Muscle of arm (tissue), 12 donors: Measurements from ENCODE around the gene MCAT. TPM values are rescaled to one million over a fixed set of nuclear protein-coding genes. Genes with fewer than 3 reads are reported as not detected.
A peak's percentile ranks its signal among the peaks of the same experiment; 100 is the strongest.

Source experiments
- DNase-seq: peaks from one replicate; pipeline ENCODE4 v3.0.0-alpha.2; 2013
- polyA plus RNA-seq, 12 donors: library from polyadenylated mRNA; unstranded; fragments of 120-200 nt; gene quantifications; one replicate each; pipeline ENCODE4 v1.2.1, GENCODE V29; 2013; ENCODE audit not compliant: insufficient read length in 12 of 12

MCAT gene
- polyA plus RNA-seq, 12 donors = 8.1 to 17.7 (median 9.6) TPM; not detected in 1

DNA sequence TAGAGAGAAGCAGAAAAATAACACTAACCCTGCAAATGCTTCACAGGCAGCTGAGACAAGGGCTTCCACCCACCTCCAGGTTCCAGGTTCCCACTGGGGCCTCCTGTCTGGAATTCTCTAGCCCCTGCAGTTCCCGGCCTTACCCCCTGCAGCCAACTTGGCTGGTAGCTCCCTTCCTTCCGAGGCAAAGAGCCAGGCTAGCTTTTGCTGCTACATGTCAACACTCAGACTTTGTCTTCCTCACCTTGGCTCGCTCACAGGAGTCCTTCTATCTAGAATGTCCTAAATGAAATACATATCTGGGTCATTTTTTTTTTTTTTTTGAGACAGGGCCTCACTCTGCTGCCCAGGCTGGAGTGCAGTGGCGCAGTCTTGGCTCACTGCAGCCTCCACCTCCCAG is 44.1 kb downstream of the MCAT start:
- no peak for DNase-seq

DNA sequence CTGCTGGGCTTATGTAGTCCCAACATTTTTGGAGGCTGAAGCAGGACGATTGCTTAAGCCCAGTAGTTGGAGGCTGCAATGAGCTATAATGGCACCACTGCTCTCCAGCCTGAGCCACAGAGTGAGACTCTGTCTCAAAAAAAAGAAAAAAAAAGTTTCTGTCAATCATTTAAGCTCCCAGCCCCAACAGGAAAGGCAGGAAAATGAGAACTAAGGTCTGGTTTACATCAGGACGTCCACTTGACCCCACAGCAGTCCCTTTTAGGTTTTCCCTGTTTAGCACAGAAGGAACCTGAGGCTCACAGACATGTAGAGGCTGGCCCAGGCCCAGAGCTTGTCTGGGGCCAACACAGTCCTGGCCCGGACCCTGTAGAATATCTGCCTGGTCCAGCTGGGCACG is 44.8 kb downstream of the MCAT start:
- DNase-seq = no peak

DNA sequence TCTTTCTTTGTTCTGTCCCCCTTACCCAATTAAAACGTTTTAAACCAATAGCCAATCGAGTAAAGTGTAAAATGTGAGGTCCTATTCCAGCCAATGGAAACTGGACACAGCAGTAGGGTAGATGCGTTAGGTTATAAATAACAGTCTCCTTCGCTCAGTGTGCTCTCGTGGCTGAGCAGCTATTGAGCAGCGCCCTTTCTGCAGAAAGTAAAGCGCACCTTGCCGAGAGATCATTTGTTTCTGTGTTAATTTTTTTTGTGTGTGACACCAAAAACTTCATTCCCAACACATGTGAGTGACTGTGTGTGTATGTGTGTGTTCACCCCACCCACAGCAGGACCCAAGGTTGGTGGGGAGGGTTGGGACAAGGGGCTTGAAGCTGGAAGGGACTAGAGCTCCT is 46.8 kb downstream of the MCAT start:
- no peak for DNase-seq

GRCh38 chr22:43094551-43094950 is 48.6 kb downstream of the MCAT start:
- no peak for DNase-seq

- DNase-seq = no peak
Observed at GRCh38 chr22:43094085-43094484, 49.1 kb downstream of the MCAT start.

DNA sequence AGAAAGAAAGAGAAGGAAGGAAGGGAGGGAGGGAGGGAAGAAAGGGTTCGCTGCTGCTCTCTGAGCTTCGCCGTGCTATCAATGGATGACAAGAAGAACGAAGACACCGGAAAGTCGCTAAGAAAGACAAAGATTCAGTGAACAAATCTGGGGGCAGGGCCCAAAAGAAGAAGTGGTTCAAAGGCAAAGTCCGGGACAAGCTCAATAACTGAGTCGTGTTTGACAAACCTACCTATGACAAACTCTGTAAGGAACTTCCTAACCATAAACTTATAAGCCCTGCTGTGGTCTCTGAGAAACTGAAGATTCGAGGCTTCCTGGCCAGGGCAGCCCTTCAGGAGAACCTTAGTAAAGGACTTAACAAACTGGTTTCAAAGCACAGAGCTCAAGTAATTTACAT is 51.1 kb downstream of the MCAT start:
- no peak for DNase-seq

DNA sequence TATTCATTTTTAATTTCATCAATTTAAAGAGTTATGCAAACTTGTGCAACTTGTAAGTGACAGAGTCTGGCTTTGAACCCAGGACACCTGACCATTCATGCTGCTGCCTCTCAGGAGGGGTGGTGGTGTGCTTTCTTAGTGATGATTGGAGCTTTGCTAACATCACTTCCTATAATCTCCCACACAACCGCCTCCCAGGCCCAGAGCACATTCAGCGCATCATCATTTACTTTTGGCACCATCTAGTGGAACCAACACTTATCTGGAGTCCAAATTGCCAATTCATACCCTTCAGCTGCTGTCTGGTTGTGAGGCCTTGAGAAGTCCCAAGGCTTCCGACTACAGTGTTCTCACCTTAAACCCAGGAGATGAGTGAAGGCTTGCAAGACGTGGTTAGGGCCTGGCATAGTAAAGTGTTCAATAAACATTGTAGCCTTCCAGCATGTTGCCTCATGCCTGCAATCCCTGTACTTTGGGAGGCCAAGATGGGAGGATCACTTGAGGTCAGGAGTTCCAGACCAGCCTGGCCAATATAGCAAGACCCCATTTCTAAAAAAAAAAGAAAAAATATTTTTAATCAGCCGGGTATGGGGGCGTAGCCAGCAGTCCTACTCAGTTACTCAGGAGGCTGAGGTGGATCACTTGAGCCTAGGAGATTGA is 52.9 kb downstream of the MCAT start:
- peak; percentile 67 for DNase-seq

- DNase-seq = peak; percentile 85
Observed at GRCh38 chr22:43088984-43089717, 54.0 kb downstream of the MCAT start, which contains the start of gene TTLL1. Gene TTLL1 (minus strand): TSS chr22:43089391. CDS start chr22:43075586, 13,805 bp downstream.

GRCh38 chr22:43088627-43088983 is 54.6 kb downstream of the MCAT start:
- no peak for DNase-seq

DNA sequence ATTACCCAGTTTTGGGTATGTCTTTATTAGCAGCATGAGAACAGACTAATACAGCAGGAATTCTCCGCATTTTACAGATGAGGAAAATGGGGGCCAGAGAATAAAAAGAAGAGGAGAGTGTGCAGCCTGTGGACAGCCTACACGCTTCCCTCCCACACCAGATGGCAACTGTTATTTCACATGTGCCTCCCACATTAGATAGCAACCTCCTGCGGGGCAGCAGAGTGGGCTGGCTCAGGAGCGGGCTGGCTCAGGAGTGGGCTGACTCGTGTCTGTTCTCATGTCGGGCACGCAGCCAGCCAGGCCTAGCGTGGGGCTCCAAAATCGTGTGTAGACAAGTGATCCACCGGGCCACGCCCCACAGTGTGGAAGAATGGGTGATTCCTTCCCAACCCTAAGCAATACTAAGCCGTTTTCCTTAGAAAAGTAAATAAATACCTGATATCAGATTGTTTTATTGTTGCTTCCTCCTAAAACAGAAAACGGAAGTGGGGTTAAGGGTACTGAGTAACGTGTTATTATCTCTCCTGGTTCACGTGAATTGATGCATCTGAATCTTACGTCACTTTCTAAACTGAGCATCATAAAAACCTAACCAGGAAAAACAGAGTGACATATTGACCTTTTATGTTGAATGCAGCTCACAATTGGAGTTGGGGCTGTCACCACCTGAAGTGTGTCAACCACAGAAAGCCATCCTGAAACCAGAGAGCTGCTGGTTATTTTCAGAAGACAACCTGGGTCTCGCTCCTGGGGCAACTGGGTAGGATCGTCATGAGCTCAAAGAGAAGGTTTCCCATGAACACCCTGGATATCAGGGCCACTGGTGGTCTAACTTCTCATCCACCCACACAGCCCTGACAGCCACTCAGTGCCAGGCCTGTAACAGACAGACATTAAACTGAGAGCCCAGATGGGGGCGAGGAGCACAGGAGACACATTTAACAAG is 57.3 kb downstream of the MCAT start:
- DNase-seq = no peak

Other genes starting within 250 kb of the MCAT start
- gene PACSIN2, start 128.2 kb downstream of the MCAT start, polyA plus RNA-seq = 10 to 100 TPM in 11 of 12 donors, not detected in 1; 22.7 to 44.7 (median 29.0) TPM
- 10 to 100 TPM in 4 of 12 donors, 1 to 10 TPM in 6, not detected in 2; 8.4 to 16.1 (median 9.9) TPM for gene TTLL1, start 54.0 kb downstream of the MCAT start, polyA plus RNA-seq
- 1 to 10 TPM in 1 of 12 donors, under 1 TPM in 2, not detected in 9; 0.16 to 1.4 (median 0.81) TPM for gene BIK, start 32.6 kb downstream of the MCAT start, polyA plus RNA-seq
- 100 to 1,000 TPM in 1 of 12 donors, 10 to 100 TPM in 10, not detected in 1; 40.3 to 105 (median 45.3) TPM for gene TSPO, start 8.2 kb upstream of the MCAT start, polyA plus RNA-seq
- 10 to 100 TPM in 11 of 12 donors, not detected in 1; 11.7 to 24.6 (median 14.1) TPM for gene TTLL12, start 43.7 kb upstream of the MCAT start, polyA plus RNA-seq
- gene SCUBE1, start 200.0 kb upstream of the MCAT start, polyA plus RNA-seq = 1 to 10 TPM in 1 of 12 donors, under 1 TPM in 9, not detected in 2; 0.21 to 5.5 (median 0.53) TPM